Caco-2 (cell line): ENCODE data around the gene LMAN2. TPM values are rescaled to one million over a fixed set of nuclear protein-coding genes. Genes with fewer than 3 reads are reported as not detected.

Experiments used
- BruUV-seq: library from RNA; stranded (reverse); fragments of 400-500 nt; replicated peaks from 2 replicates; lab custom pipeline; 2021; lab: Mats Ljungman, UMichigan
- CTCF ChIA-PET: fragments of 300-600 bp; sonication (Branson Sonifier 250); formaldehyde crosslinking; loops from one replicate; lab custom pipeline; 2022; ENCODE audit warnings: antibody characterized with exemption; lab: Charles Lee
- POLR2A ChIA-PET: fragments of 300-600 bp; sonication (Branson Sonifier 250); formaldehyde crosslinking; loops from one replicate; lab custom pipeline; 2022; ENCODE audit warnings: antibody characterized with exemption; lab: Charles Lee
- DNase-seq, 2 experiments: peaks; one replicate each; pipeline versions ENCODE4 v3.0.0 to v3.0.0-alpha.2; 2020 to 2022
- H3K27me3 ChIP-seq: replicated peaks from 2 replicates; pipeline ENCODE4 v1.6.0; 2011; ENCODE audit warnings: low read length; ENCODE audit not compliant: control insufficient read depth, insufficient read depth
- H3K36me3 ChIP-seq: 2 replicates; pipeline ENCODE4 v1.5.1; 2011; ENCODE audit warnings: low read length; ENCODE audit not compliant: control insufficient read depth, insufficient read depth
- H3K4me1 ChIP-seq: fragments of 250-450 bp; sonication (Bioruptor Pico); 2 replicates; pipeline ENCODE4 v1.5.1; 2020; ENCODE audit warnings: mild to moderate bottlenecking
- H3K4me3 ChIP-seq: 2 replicates; pipeline ENCODE4 v1.5.1; 2011; ENCODE audit warnings: low read depth, mild to moderate bottlenecking, control low read depth, low read length
- H3K9me3 ChIP-seq: fragments of 250-450 bp; sonication (Bioruptor Pico); 2 replicates; pipeline ENCODE4 v1.5.1; 2020; ENCODE audit warnings: mild to moderate bottlenecking, moderate library complexity
- H3K27ac Mint-ChIP-seq: one replicate; pipeline ENCODE4 v1.8.0; 2022; ENCODE audit warnings: mixed read lengths; ENCODE audit not compliant: unreplicated experiment
- H3K27me3 Mint-ChIP-seq: one replicate; pipeline ENCODE4 v1.8.0; 2022; ENCODE audit warnings: mixed read lengths; ENCODE audit not compliant: insufficient read depth, unreplicated experiment
- H3K36me3 Mint-ChIP-seq: one replicate; pipeline ENCODE4 v1.8.0; 2022; ENCODE audit warnings: mild to moderate bottlenecking, mixed read lengths; ENCODE audit not compliant: insufficient read depth, unreplicated experiment
- H3K4me1 Mint-ChIP-seq: one replicate; pipeline ENCODE4 v1.8.0; 2022; ENCODE audit warnings: low read depth, mixed read lengths; ENCODE audit not compliant: unreplicated experiment
- H3K4me3 Mint-ChIP-seq: one replicate; pipeline ENCODE4 v1.8.0; 2022; ENCODE audit warnings: mild to moderate bottlenecking, moderate library complexity, mixed read lengths; ENCODE audit not compliant: unreplicated experiment
- H3K9me3 Mint-ChIP-seq: one replicate; pipeline ENCODE4 v1.8.0; 2022; ENCODE audit warnings: mixed read lengths; ENCODE audit not compliant: unreplicated experiment
- intact Hi-C: fragments of 100-400 bp; cut with micrococcal nuclease; formaldehyde crosslinking; loops from one replicate; pipeline ENCODE4 v1.10.0; 2022; ENCODE audit not compliant: unreplicated experiment
- total RNA-seq: library from RNA; stranded (reverse); gene quantifications from 2 replicates; pipeline ENCODE4 v1.2.3, GENCODE V29; 2022
- TF ChIP-seq, protein P1 (sequence below), 2 experiments: fragments of 200-600 bp in 1 of 2; IDR thresholded peaks; 1 replicate in 1 of 2; 2 replicates in 1 of 2; pipeline versions ENCODE4 v1.5.1 to v1.8.0; 2011 to 2022; ENCODE audit warnings: antibody characterized with exemption in 1 of 2, control low read depth in 1 of 2, inconsistent platforms in 1 of 2, low read depth in 1 of 2, low read length in 1 of 2, mild to moderate bottlenecking in 1 of 2, moderate library complexity in 1 of 2; ENCODE audit not compliant: insufficient read depth in 1 of 2, severe bottlenecking in 1 of 2, unreplicated experiment in 1 of 2

Gene LMAN2
- total RNA-seq, 1 experiment from 2014 or later: 241 TPM

DNA sequence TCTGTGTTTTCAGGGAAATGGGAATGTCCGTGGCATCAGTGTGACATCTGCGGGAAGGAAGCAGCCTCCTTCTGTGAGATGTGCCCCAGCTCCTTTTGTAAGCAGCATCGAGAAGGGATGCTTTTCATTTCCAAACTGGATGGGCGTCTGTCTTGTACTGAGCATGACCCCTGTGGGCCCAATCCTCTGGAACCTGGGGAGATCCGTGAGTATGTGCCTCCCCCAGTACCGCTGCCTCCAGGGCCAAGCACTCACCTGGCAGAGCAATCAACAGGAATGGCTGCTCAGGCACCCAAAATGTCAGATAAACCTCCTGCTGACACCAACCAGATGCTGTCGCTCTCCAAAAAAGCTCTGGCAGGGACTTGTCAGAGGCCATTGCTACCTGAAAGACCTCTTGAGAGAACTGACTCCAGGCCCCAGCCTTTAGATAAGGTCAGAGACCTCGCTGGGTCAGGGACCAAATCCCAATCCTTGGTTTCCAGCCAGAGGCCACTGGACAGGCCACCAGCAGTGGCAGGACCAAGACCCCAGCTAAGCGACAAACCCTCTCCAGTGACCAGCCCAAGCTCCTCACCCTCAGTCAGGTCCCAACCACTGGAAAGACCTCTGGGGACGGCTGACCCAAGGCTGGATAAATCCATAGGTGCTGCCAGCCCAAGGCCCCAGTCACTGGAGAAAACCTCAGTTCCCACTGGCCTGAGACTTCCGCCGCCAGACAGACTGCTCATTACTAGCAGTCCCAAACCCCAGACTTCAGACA, 57.5 kb downstream of the LMAN2 start:
- Mint-ChIP-seq H3K4me1 (no peaks in the 10 kb centered on the region), H3K9me3 (no peaks in the 10 kb centered on the region), H3K4me3 (no peak overlapping the region), H3K27ac (no peak overlapping the region), H3K36me3 (peaks cover 73% of the 10 kb centered on the region), H3K27me3 (no peaks in the 10 kb centered on the region)
- intact Hi-C loops: no loop called here
- Histone ChIP-seq H3K9me3 (no peaks in the 10 kb centered on the region), H3K27me3 (no peaks in the 10 kb centered on the region), H3K36me3 (peaks cover 7% of the 10 kb centered on the region), H3K4me1 (no peaks in the 10 kb centered on the region), H3K4me3 (no peak overlapping the region)
- DNase-seq: no peak
- ChIA-PET POLR2A (no interaction called here), CTCF (no interaction called here)
- BruUV-seq: no TSS peak
- TF ChIP-seq, protein P1, sequence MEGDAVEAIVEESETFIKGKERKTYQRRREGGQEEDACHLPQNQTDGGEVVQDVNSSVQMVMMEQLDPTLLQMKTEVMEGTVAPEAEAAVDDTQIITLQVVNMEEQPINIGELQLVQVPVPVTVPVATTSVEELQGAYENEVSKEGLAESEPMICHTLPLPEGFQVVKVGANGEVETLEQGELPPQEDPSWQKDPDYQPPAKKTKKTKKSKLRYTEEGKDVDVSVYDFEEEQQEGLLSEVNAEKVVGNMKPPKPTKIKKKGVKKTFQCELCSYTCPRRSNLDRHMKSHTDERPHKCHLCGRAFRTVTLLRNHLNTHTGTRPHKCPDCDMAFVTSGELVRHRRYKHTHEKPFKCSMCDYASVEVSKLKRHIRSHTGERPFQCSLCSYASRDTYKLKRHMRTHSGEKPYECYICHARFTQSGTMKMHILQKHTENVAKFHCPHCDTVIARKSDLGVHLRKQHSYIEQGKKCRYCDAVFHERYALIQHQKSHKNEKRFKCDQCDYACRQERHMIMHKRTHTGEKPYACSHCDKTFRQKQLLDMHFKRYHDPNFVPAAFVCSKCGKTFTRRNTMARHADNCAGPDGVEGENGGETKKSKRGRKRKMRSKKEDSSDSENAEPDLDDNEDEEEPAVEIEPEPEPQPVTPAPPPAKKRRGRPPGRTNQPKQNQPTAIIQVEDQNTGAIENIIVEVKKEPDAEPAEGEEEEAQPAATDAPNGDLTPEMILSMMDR (IDR thresholded peaks at IDR 0.05; ENCODE audit: insufficient read depth in 1 of 2, low read depth in 1 of 2, low read length in 1 of 2, severe bottlenecking in 1 of 2, unreplicated experiment in 1 of 2): no peak

DNA sequence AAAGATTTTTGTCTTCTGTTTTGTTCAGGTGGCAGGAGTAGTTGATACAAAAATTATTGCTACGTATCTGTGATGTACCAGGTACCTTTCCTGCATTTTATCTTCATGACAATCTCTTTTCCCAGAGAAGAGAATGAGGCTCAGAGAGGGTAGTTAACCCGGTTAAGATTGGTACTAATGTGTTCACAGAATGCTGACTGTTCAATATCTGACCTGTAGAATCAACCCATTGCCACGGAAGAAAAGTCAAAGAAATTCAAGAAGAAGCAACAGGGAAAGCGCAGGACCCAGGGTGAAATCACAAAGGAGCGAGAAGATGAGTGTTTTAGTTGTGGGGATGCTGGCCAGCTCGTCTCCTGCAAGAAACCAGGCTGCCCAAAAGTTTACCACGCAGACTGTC, 59.7 kb downstream of the LMAN2 start:
- ChIA-PET CTCF (no interaction called here), POLR2A (no interaction called here)
- Mint-ChIP-seq H3K9me3 (no peaks in the 10 kb centered on the region), H3K4me3 (no peak overlapping the region), H3K36me3 (peaks cover 51% of the 10 kb centered on the region), H3K27me3 (no peaks in the 10 kb centered on the region), H3K27ac (no peak overlapping the region), H3K4me1 (no peaks in the 10 kb centered on the region)
- intact Hi-C loops: no loop called here
- no peaks in the 10 kb centered on the region for H3K9me3 ChIP-seq
- H3K4me3 ChIP-seq: no peak overlapping the region
- TF ChIP-seq, protein P1 (IDR thresholded peaks at IDR 0.05; ENCODE audit: insufficient read depth in 1 of 2, low read depth in 1 of 2, low read length in 1 of 2, severe bottlenecking in 1 of 2, unreplicated experiment in 1 of 2): no peak
- no TSS peak for BruUV-seq
- no peaks in the 10 kb centered on the region for H3K4me1 ChIP-seq
- no peak for DNase-seq
- H3K36me3 ChIP-seq: peaks cover 7% of the 10 kb centered on the region
- no peaks in the 10 kb centered on the region for H3K27me3 ChIP-seq

DNA sequence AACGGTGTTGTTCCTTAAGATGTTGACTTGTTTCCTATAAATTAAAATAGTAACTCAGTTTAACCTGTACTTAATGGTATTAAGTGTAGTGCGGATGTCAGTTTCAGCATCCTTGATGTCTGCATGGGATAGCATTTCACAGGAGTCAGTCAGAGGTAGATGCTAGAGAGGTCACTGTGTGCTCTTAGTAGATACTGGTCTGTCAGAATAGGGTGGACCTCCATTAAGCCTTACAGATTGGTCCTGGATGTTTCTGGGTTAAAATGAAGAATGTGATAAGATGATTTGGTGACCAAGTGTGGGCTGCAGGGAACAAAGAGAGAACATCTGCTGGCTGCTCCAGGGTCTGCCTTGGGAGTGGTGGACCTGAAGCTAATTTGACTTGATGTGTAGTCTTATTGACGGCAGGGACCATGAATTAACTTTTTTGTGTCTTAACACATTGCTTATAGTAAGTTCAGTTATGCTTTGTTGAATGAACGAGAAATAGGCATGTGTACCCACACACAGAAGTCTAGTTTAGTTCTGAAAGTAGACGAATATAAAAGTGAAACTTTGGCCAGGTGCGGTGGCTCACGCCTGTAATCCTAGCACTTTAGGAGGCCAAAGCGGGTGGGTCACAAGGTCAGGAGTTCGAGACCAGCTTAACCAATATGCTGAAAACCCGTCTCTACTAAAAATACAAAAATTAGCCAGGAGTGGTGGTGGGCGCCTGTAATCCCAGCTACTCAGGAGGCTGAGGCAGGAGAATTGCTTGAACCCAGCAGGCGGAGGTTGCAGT, 60.5 kb downstream of the LMAN2 start:
- TF ChIP-seq, protein P1 (IDR thresholded peaks at IDR 0.05; ENCODE audit: insufficient read depth in 1 of 2, low read depth in 1 of 2, low read length in 1 of 2, severe bottlenecking in 1 of 2, unreplicated experiment in 1 of 2): no peak
- H3K36me3 Mint-ChIP-seq: peaks cover 49% of the 10 kb centered on the region
- Histone ChIP-seq H3K36me3 (peaks cover 7% of the 10 kb centered on the region), H3K4me1 (no peaks in the 10 kb centered on the region), H3K9me3 (no peaks in the 10 kb centered on the region), H3K27me3 (no peaks in the 10 kb centered on the region), H3K4me3 (no peak overlapping the region)
- H3K4me1 Mint-ChIP-seq: no peaks in the 10 kb centered on the region
- H3K9me3 Mint-ChIP-seq: no peaks in the 10 kb centered on the region
- no peak overlapping the region for H3K4me3 Mint-ChIP-seq
- no peak for DNase-seq
- H3K27me3 Mint-ChIP-seq: no peaks in the 10 kb centered on the region
- CTCF ChIA-PET: no interaction called here
- H3K27ac Mint-ChIP-seq: no peak overlapping the region
- POLR2A ChIA-PET: no interaction called here
- intact Hi-C loops: no loop called here
- no TSS peak for BruUV-seq
